HTERT RPE-1 (cell line): ENCODE measurements around the gene TMSB4X.
"Not testable (repeated sequence)": the region's sequence is repeated elsewhere in the genome, so short reads cannot be mapped to it uniquely, and the experiment has no call there.

ENCODE experiments used
- in situ Hi-C: fragments of 300-500 bp; cut with MboI; formaldehyde crosslinking; loops from 4 replicates; pipeline ENCODE4 v1.14.3; 2020; ENCODE audit warnings: low sequenced_read_pairs

The TMSB4X gene

GRCh38 chrX:12954981-12955380 lies 19.9 kb upstream of the TMSB4X start:
- in situ Hi-C loops = no loop called here

- in situ Hi-C loops = no loop called here
These were observed 18.8 kb upstream of the TMSB4X start for GRCh38 chrX:12955882-12956703.

- in situ Hi-C loops = no loop called here
These were observed 18.0 kb upstream of the TMSB4X start for GRCh38 chrX:12956704-12957534.

- in situ Hi-C loops = no loop called here
These were observed 16.9 kb upstream of the TMSB4X start for GRCh38 chrX:12958059-12958458.

GRCh38 chrX:12958461-12958860 lies 16.4 kb upstream of the TMSB4X start:
- in situ Hi-C loops = no loop called here

GRCh38 chrX:12961196-12961718 lies 13.7 kb upstream of the TMSB4X start:
- in situ Hi-C loops = no loop called here

- in situ Hi-C loops = no loop called here
These were observed 12.8 kb upstream of the TMSB4X start for GRCh38 chrX:12962041-12962504.

GRCh38 chrX:12963210-12963850 lies 11.6 kb upstream of the TMSB4X start:
- in situ Hi-C loops = not testable (repeated sequence)

- in situ Hi-C loops = no loop called here
These were observed 9.6 kb upstream of the TMSB4X start for GRCh38 chrX:12965131-12965940.

GRCh38 chrX:12966151-12966550 lies 8.8 kb upstream of the TMSB4X start:
- in situ Hi-C loops = no loop called here

- in situ Hi-C loops = no loop called here
These were observed 7.0 kb upstream of the TMSB4X start for GRCh38 chrX:12967711-12968465.

- in situ Hi-C loops = no loop called here
These were observed 4.2 kb upstream of the TMSB4X start for GRCh38 chrX:12970691-12971202.

- in situ Hi-C loops = no loop called here
These were observed 3.5 kb upstream of the TMSB4X start for GRCh38 chrX:12971282-12972003.

GRCh38 chrX:12972243-12972642 lies 2.7 kb upstream of the TMSB4X start:
- in situ Hi-C loops = no loop called here

GRCh38 chrX:12972878-12973560 lies 1.9 kb upstream of the TMSB4X start:
- in situ Hi-C loops = no loop called here

GRCh38 chrX:12973561-12974304 lies 1.2 kb upstream of the TMSB4X start:
- in situ Hi-C loops = no loop called here

GRCh38 chrX:12974305-12974795 lies 560 bp upstream of the TMSB4X start:
- in situ Hi-C loops = no loop called here

- in situ Hi-C loops = no loop called here
These were observed 708 bp downstream of the TMSB4X start for GRCh38 chrX:12975670-12975965.
